CD8-positive, alpha-beta memory T cell (primary cell): ENCODE data around the gene PPP1CB. TPM values are rescaled to one million over a fixed set of nuclear protein-coding genes. Genes with fewer than 3 reads are reported as not detected.

Source experiments
- CTCF ChIA-PET: fragments of 350-600 bp; sonication (Branson Sonifier 250); formaldehyde crosslinking; loops from one replicate; lab custom pipeline; 2021; ENCODE audit warnings: antibody characterized with exemption; lab: Charles Lee
- POLR2A ChIA-PET: fragments of 350-600 bp; sonication (Branson Sonifier 250); formaldehyde crosslinking; loops from one replicate; lab custom pipeline; 2021; ENCODE audit warnings: antibody characterized with exemption; lab: Charles Lee
- DNase-seq, 5 donors: peaks; one replicate each; pipeline versions ENCODE4 v3.0.0 to v3.0.0-alpha.2; 2020 to 2022; ENCODE audit warnings: mixed read lengths in 1 of 5
- H3K27ac ChIP-seq: one replicate; pipeline ENCODE4 v1.7.0; 2013; ENCODE audit warnings: low read depth, mild to moderate bottlenecking, low read length, moderate library complexity
- H3K27me3 ChIP-seq: 2 replicates; pipeline ENCODE4 v1.7.0; 2013; ENCODE audit warnings: low read length, mild to moderate bottlenecking; ENCODE audit not compliant: insufficient read depth, poor library complexity, severe bottlenecking
- H3K36me3 ChIP-seq: 2 replicates; pipeline ENCODE4 v1.7.0; 2013; ENCODE audit warnings: mild to moderate bottlenecking, low read length, moderate library complexity; ENCODE audit not compliant: insufficient read depth
- H3K4me1 ChIP-seq: 2 replicates; pipeline ENCODE4 v1.7.0; 2013; ENCODE audit warnings: mild to moderate bottlenecking, low read length, moderate library complexity; ENCODE audit not compliant: insufficient read depth
- H3K4me3 ChIP-seq: 2 replicates; pipeline ENCODE4 v1.7.0; 2013; ENCODE audit warnings: mild to moderate bottlenecking, low read length
- H3K9me3 ChIP-seq: 2 replicates; pipeline ENCODE4 v1.7.0; 2013; ENCODE audit warnings: mild to moderate bottlenecking, low read length
- H3K27ac Mint-ChIP-seq, 8 donors: one replicate each; pipeline ENCODE4 v1.8.0; 2020 to 2021; ENCODE audit warnings: mixed read lengths in 8 of 8, mild to moderate bottlenecking in 6 of 8, inconsistent platforms in 3 of 8, moderate library complexity in 3 of 8
- H3K27me3 Mint-ChIP-seq, 2 donors: one replicate each; pipeline ENCODE4 v1.8.0; 2020 to 2021; ENCODE audit warnings: mixed read lengths in 2 of 2, mild to moderate bottlenecking in 1 of 2, moderate library complexity in 1 of 2
- H3K36me3 Mint-ChIP-seq, 3 donors: one replicate each; pipeline ENCODE4 v1.8.0; 2020 to 2021; ENCODE audit warnings: mixed read lengths in 3 of 3, inconsistent platforms in 1 of 3, mild to moderate bottlenecking in 1 of 3
- H3K4me1 Mint-ChIP-seq, 3 donors: one replicate each; pipeline ENCODE4 v1.8.0; 2020 to 2021; ENCODE audit warnings: mixed read lengths in 3 of 3, inconsistent platforms in 1 of 3, mild to moderate bottlenecking in 1 of 3
- H3K4me3 Mint-ChIP-seq, 7 donors: one replicate each; pipeline ENCODE4 v1.8.0; 2020 to 2021; ENCODE audit warnings: mixed read lengths in 7 of 7, mild to moderate bottlenecking in 6 of 7, moderate library complexity in 4 of 7, inconsistent platforms in 2 of 7
- H3K9me3 Mint-ChIP-seq, 5 donors: one replicate each; pipeline ENCODE4 v1.8.0; 2020 to 2022; ENCODE audit warnings: mixed read lengths in 5 of 5, mild to moderate bottlenecking in 3 of 5, moderate library complexity in 2 of 5, inconsistent platforms in 1 of 5
- polyA plus RNA-seq: library from polyadenylated mRNA; unstranded; fragments of 300-500 nt; fragmentation: Illumina TruSeq; gene quantifications from one replicate; pipeline ENCODE4 v1.2.3, GENCODE V29; 2021
- total RNA-seq, 2 experiments: library from RNA; stranded (reverse); gene quantifications; one replicate each; pipeline ENCODE4 v1.2.3, GENCODE V29; 2021

The PPP1CB gene
- total and polyA plus RNA-seq, 3 experiments from 2014 or later, result 95.4 to 214 (median 208) TPM

DNA sequence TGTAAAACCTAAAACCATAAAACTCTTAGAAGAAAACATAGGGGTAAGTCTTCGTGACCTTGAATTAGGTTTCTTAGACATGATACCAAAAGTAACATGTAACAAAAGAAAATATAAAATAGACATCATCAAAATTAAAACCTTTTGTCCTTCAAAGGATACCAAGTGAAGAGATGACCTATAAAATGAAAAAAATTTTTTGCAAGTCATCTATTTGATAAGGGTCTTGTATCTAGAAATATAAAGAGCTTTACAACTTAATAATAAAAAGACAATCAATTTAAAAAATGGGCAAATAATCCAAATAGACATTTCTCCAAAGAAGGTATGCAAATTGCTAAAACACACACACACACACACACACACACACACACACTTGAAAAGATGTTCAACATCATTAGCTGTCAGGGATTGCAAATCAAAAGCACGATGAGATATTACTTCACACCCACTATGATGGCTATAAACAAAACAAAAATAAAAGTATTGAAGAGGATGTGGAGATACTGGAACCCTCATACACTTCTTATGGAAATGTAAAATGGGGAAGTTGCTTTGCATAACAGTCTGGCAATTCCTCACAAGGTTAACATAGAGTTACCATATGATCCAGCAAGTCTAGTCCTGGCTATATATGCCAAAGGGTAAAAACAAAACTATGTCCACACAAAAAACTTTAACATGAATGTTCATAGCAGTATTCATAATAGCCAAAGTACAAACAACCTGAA lies 82.3 kb downstream of the PPP1CB start:
- Mint-ChIP-seq H3K9me3 (no peaks in the 10 kb centered on the region), H3K27ac (no peak overlapping the region), H3K27me3 (no peaks in the 10 kb centered on the region), H3K4me3 (no peak overlapping the region), H3K4me1 (no peaks in the 10 kb centered on the region), H3K36me3 (no peaks in the 10 kb centered on the region)
- no peak for DNase-seq
- Histone ChIP-seq H3K27me3 (no peaks in the 10 kb centered on the region), H3K4me1 (no peaks in the 10 kb centered on the region), H3K9me3 (no peaks in the 10 kb centered on the region), H3K27ac (no peak overlapping the region), H3K4me3 (no peak overlapping the region), H3K36me3 (no peaks in the 10 kb centered on the region)
- POLR2A ChIA-PET, result no interaction called here
- CTCF ChIA-PET, result interaction anchor here (0.7 kb wide), 1 partner anchor 109 kb away, joined by 3 read pairs; no protein-coding TSS in a partner anchor

DNA sequence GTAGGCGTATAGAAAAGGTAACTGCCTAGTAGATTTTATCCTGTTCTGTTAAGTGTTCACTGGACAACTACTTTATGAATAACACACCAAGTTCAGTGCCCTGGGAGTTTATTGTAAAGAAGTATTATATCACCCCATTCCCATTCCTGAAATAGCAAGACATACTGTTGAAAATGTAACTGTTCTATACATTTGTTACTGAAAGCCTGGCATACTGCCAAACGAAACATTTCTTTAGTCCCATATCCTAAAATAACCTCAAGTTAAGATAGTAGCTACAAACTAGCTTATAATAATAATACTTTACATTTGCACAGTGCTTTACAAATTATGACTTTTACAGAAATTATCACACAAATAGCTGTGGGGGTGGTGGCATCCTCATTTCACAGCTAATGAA lies 84.2 kb downstream of the PPP1CB start:
- H3K4me1 ChIP-seq, result no peaks in the 10 kb centered on the region
- Mint-ChIP-seq H3K9me3 (no peaks in the 10 kb centered on the region), H3K4me3 (no peak overlapping the region), H3K4me1 (no peaks in the 10 kb centered on the region), H3K27me3 (no peaks in the 10 kb centered on the region), H3K27ac (no peak overlapping the region), H3K36me3 (no peaks in the 10 kb centered on the region)
- no peaks in the 10 kb centered on the region for H3K9me3 ChIP-seq
- H3K27me3 ChIP-seq, result no peaks in the 10 kb centered on the region
- no peak overlapping the region for H3K4me3 ChIP-seq
- no peak overlapping the region for H3K27ac ChIP-seq
- DNase-seq, result no peak
- H3K36me3 ChIP-seq, result no peaks in the 10 kb centered on the region
- ChIA-PET POLR2A (no interaction called here), CTCF (interaction anchor here (1.1 kb wide), 1 partner anchor 9 kb away, joined by 3 read pairs; no protein-coding TSS in a partner anchor)

GRCh38 chr2:28838971-28839370 lies 87.3 kb downstream of the PPP1CB start:
- H3K9me3 Mint-ChIP-seq, result no peaks in the 10 kb centered on the region
- no peak overlapping the region for H3K27ac Mint-ChIP-seq
- H3K4me3 Mint-ChIP-seq, result no peak overlapping the region
- Histone ChIP-seq H3K9me3 (no peaks in the 10 kb centered on the region), H3K4me1 (no peaks in the 10 kb centered on the region), H3K4me3 (no peak overlapping the region), H3K27ac (no peak overlapping the region), H3K36me3 (no peaks in the 10 kb centered on the region), H3K27me3 (no peaks in the 10 kb centered on the region)
- peaks cover 0 to 2% (median 0%) of the 10 kb centered on the region in 3 donors for H3K36me3 Mint-ChIP-seq
- POLR2A ChIA-PET, result no interaction called here
- CTCF ChIA-PET, result no interaction called here
- H3K27me3 Mint-ChIP-seq, result no peaks in the 10 kb centered on the region
- H3K4me1 Mint-ChIP-seq, result no peaks in the 10 kb centered on the region
- DNase-seq, result no peak

GRCh38 chr2:28842042-28842441 lies 90.4 kb downstream of the PPP1CB start:
- Mint-ChIP-seq H3K36me3 (peaks cover 0 to 13% (median 7%) of the 10 kb centered on the region in 3 donors), H3K27me3 (no peaks in the 10 kb centered on the region), H3K9me3 (no peaks in the 10 kb centered on the region), H3K4me3 (no peak overlapping the region), H3K4me1 (no peaks in the 10 kb centered on the region), H3K27ac (peak overlapping the region in 1 of 8 donors; percentile 5)
- POLR2A ChIA-PET, result no interaction called here
- Histone ChIP-seq H3K27me3 (no peaks in the 10 kb centered on the region), H3K36me3 (no peaks in the 10 kb centered on the region), H3K9me3 (no peaks in the 10 kb centered on the region), H3K27ac (no peak overlapping the region), H3K4me1 (no peaks in the 10 kb centered on the region), H3K4me3 (no peak overlapping the region)
- CTCF ChIA-PET, result no interaction called here
- DNase-seq, result no peak

Other genes starting within 250 kb of the PPP1CB start
- gene SPDYA, start 59.0 kb downstream of the PPP1CB start, total RNA-seq, result under 1 TPM; 0.83 to 0.84 TPM
- 0.61 TPM for gene SPDYA, start 59.0 kb downstream of the PPP1CB start, polyA plus RNA-seq
- gene TRMT61B, start 118.5 kb downstream of the PPP1CB start, total RNA-seq, result 10 to 100 TPM; 18.3 to 20.2 TPM
- gene TRMT61B, start 118.5 kb downstream of the PPP1CB start, polyA plus RNA-seq, result 16.6 TPM
- gene WDR43, start 142.8 kb downstream of the PPP1CB start, total RNA-seq, result 100 to 1,000 TPM; 169 to 186 TPM
- 40.0 TPM for gene WDR43, start 142.8 kb downstream of the PPP1CB start, polyA plus RNA-seq
- gene TOGARAM2, start 229.5 kb downstream of the PPP1CB start, total RNA-seq, result 1 to 10 TPM; 5.0 to 5.2 TPM
- 2.5 TPM for gene TOGARAM2, start 229.5 kb downstream of the PPP1CB start, polyA plus RNA-seq